ENCODE results near the gene THOC2. TPM values are rescaled to one million over a fixed set of nuclear protein-coding genes. Genes with fewer than 3 reads are reported as not detected.
"Not testable (repeated sequence)": the region's sequence is repeated elsewhere in the genome, so short reads cannot be mapped to it uniquely, and the experiment has no call there.

The THOC2 gene
- total RNA-seq, 1 donor from 2014 or later = 101 TPM

DNA sequence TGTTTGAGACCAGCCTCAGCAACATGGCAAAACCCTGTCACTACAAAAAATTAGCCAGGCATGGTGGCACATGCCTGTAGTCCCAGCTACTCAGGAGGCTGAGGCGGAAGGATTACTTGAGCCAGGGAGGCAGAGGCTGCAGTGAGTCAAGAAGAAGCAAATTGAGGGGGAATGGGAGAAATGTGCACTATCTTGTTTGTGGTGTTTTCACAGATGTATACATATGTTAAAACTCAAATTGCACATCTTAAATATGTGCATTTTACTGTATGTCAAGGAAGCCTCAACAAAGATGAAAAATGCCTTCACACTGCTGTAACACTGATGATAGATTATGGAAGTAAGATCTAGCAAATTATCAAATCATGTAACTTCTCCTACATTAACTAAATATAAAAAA, 44.3 kb downstream of the THOC2 start:
- H3K4me1 Mint-ChIP-seq (ENCODE audit: low read depth) = no peaks in the 10 kb centered on the region
- no peak for DNase-seq (ENCODE audit: low spot score)
- intact Hi-C loops (cut with micrococcal nuclease) = no loop called here
- H3K27ac Mint-ChIP-seq = no peak overlapping the region
- no peaks in the 10 kb centered on the region for H3K9me3 Mint-ChIP-seq
- H3K4me3 Mint-ChIP-seq (ENCODE audit: low read depth) = no peak overlapping the region
- peaks cover 39% of the 10 kb centered on the region for H3K36me3 Mint-ChIP-seq (ENCODE audit: low read depth)
- no peaks in the 10 kb centered on the region for H3K27me3 Mint-ChIP-seq (ENCODE audit: low read depth)

DNA sequence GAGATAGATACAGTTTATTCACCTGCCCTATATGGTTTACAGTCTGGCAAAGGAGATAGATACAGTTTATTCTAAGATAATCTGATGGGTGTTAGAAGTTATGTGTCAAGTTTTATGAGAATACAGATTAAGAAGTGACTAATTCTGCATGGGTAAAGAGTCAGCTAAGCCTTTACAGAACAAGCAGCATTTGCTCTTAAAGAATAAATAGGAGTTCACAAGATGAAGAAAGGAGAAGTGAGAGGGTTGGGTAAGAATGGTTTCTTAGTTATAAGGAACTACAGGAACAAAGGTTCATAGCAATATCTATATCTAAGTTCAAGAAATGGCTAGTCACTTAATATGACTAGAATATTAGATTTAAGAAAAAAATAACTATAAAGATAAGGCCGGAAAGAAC, 47.6 kb downstream of the THOC2 start:
- Mint-ChIP-seq H3K36me3 (ENCODE audit: low read depth) (peaks cover 56% of the 10 kb centered on the region), H3K27ac (no peak overlapping the region), H3K4me1 (ENCODE audit: low read depth) (peaks cover 2% of the 10 kb centered on the region), H3K9me3 (no peaks in the 10 kb centered on the region), H3K27me3 (ENCODE audit: low read depth) (no peaks in the 10 kb centered on the region), H3K4me3 (ENCODE audit: low read depth) (no peak overlapping the region)
- DNase-seq (ENCODE audit: low spot score) = no peak
- intact Hi-C loops (cut with micrococcal nuclease) = no loop called here

- H3K4me3 Mint-ChIP-seq (ENCODE audit: low read depth) = no peak overlapping the region
- H3K27ac Mint-ChIP-seq = no peak overlapping the region
- H3K36me3 Mint-ChIP-seq (ENCODE audit: low read depth) = peaks cover 60% of the 10 kb centered on the region
- intact Hi-C loops (cut with micrococcal nuclease) = no loop called here
- no peak for DNase-seq (ENCODE audit: low spot score)
- H3K4me1 Mint-ChIP-seq (ENCODE audit: low read depth) = peaks cover 2% of the 10 kb centered on the region
- H3K27me3 Mint-ChIP-seq (ENCODE audit: low read depth) = no peaks in the 10 kb centered on the region
- no peaks in the 10 kb centered on the region for H3K9me3 Mint-ChIP-seq
These were observed 50.7 kb downstream of the THOC2 start for GRCh38 chrX:123682186-123682585.

GRCh38 chrX:123679733-123680460, 53.0 kb downstream of the THOC2 start:
- DNase-seq (ENCODE audit: low spot score); H3K4me3 Mint-ChIP-seq (ENCODE audit: low read depth); H3K27me3 Mint-ChIP-seq (ENCODE audit: low read depth); H3K9me3 Mint-ChIP-seq; H3K27ac Mint-ChIP-seq; intact Hi-C loops (cut with micrococcal nuclease); H3K4me1 Mint-ChIP-seq (ENCODE audit: low read depth): not testable (repeated sequence)
- H3K36me3 Mint-ChIP-seq (ENCODE audit: low read depth) = peaks cover 63% of the 10 kb centered on the region

- no peak overlapping the region for H3K27ac Mint-ChIP-seq
- intact Hi-C loops (cut with micrococcal nuclease) = no loop called here
- H3K4me1 Mint-ChIP-seq (ENCODE audit: low read depth) = peaks cover 8% of the 10 kb centered on the region
- no peak overlapping the region for H3K4me3 Mint-ChIP-seq (ENCODE audit: low read depth)
- H3K27me3 Mint-ChIP-seq (ENCODE audit: low read depth) = no peaks in the 10 kb centered on the region
- DNase-seq (ENCODE audit: low spot score) = no peak
- H3K9me3 Mint-ChIP-seq = no peaks in the 10 kb centered on the region
- H3K36me3 Mint-ChIP-seq (ENCODE audit: low read depth) = peaks cover 57% of the 10 kb centered on the region
These were observed 57.7 kb downstream of the THOC2 start for GRCh38 chrX:123675154-123675553.

GRCh38 chrX:123673813-123674212, 59.0 kb downstream of the THOC2 start:
- DNase-seq (ENCODE audit: low spot score) = no peak
- H3K9me3 Mint-ChIP-seq = no peaks in the 10 kb centered on the region
- no peaks in the 10 kb centered on the region for H3K27me3 Mint-ChIP-seq (ENCODE audit: low read depth)
- H3K4me1 Mint-ChIP-seq (ENCODE audit: low read depth) = peaks cover 8% of the 10 kb centered on the region
- peaks cover 58% of the 10 kb centered on the region for H3K36me3 Mint-ChIP-seq (ENCODE audit: low read depth)
- intact Hi-C loops (cut with micrococcal nuclease) = no loop called here
- no peak overlapping the region for H3K27ac Mint-ChIP-seq
- H3K4me3 Mint-ChIP-seq (ENCODE audit: low read depth) = no peak overlapping the region

- H3K27me3 Mint-ChIP-seq (ENCODE audit: low read depth) = no peaks in the 10 kb centered on the region
- intact Hi-C loops (cut with micrococcal nuclease) = no loop called here
- H3K4me3 Mint-ChIP-seq (ENCODE audit: low read depth) = no peak overlapping the region
- H3K4me1 Mint-ChIP-seq (ENCODE audit: low read depth) = peaks cover 1% of the 10 kb centered on the region
- no peak overlapping the region for H3K27ac Mint-ChIP-seq
- H3K36me3 Mint-ChIP-seq (ENCODE audit: low read depth) = peaks cover 74% of the 10 kb centered on the region
- no peaks in the 10 kb centered on the region for H3K9me3 Mint-ChIP-seq
- no peak for DNase-seq (ENCODE audit: low spot score)
These were observed 67.7 kb downstream of the THOC2 start for GRCh38 chrX:123665197-123665596.

DNA sequence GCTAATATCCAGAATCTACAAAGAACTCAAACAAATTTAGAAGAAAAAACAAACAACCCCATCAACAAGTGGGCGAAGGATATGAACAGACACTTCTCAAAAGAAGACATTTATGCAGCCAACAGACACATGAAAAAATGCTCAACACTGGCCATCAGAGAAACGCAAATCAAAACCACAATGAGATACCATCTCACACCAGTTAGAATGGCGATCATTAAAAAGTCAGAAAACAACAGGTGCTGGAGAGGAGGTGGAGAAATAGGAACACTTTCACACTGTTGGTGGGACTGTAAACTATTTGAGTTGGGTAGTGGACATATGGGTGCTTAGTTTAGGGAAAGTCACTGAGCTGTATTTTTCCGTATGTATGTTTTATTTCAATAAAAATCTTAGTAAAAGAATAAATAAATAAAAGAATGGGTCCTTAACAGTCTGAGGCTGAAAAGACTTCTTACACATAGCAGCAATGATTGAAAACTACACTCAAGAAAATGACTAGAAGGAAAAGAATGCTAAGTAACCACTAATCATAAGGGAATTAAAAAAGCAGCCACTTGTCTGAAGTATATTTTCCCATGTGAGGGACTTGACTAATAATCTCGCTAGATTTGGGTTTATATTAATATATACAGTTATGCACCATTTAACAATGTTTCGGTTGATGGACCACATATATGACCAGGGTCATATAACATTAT, 68.2 kb downstream of the THOC2 start:
- H3K36me3 Mint-ChIP-seq (ENCODE audit: low read depth) = peaks cover 71% of the 10 kb centered on the region
- DNase-seq (ENCODE audit: low spot score); H3K4me3 Mint-ChIP-seq (ENCODE audit: low read depth); intact Hi-C loops (cut with micrococcal nuclease); H3K9me3 Mint-ChIP-seq; H3K27ac Mint-ChIP-seq; H3K27me3 Mint-ChIP-seq (ENCODE audit: low read depth); H3K4me1 Mint-ChIP-seq (ENCODE audit: low read depth): not testable (repeated sequence)

DNA sequence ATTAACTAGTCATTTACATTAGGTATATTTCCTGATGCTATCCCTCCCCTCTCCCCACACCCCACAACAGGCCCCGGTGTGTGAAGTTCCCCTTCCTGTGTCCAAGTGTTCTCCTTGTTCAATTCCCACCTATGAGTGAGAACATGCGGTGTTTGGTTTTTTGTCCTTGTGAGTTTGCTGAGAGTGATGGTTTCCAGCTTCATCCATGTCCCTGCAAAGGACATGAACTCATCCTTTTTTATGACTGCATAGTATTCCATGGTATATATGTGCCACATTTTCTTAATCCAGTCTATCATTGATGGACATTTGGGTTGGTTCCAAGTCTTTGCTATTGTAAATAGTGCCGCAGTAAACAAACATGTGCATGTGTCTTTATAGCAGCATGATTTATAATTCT, 69.1 kb downstream of the THOC2 start:
- intact Hi-C loops (cut with micrococcal nuclease); H3K27me3 Mint-ChIP-seq (ENCODE audit: low read depth); H3K4me3 Mint-ChIP-seq (ENCODE audit: low read depth); H3K27ac Mint-ChIP-seq; H3K4me1 Mint-ChIP-seq (ENCODE audit: low read depth); H3K9me3 Mint-ChIP-seq; DNase-seq (ENCODE audit: low spot score): not testable (repeated sequence)
- peaks cover 69% of the 10 kb centered on the region for H3K36me3 Mint-ChIP-seq (ENCODE audit: low read depth)

DNA sequence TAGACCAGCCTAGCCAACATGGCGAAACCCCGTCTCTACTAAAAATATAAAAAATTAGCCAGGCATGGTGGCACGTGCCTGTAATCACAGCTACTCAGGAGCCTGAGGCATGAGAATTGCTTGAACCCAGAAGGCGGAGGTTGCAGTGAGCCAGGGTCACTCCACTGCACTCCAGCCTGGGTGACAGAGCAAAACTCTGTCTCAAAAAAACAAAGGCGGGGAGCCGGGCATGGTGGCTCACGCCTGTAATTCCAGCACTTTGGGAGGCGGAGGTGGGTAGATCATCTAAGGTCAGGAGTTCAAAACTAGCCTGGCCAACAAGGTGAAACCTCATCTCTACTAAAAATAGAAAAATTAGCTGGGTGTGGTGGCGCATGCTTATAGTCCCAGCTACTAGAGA, 76.3 kb downstream of the THOC2 start:
- H3K4me3 Mint-ChIP-seq (ENCODE audit: low read depth); H3K27me3 Mint-ChIP-seq (ENCODE audit: low read depth); H3K4me1 Mint-ChIP-seq (ENCODE audit: low read depth); H3K9me3 Mint-ChIP-seq; DNase-seq (ENCODE audit: low spot score); intact Hi-C loops (cut with micrococcal nuclease); H3K27ac Mint-ChIP-seq: not testable (repeated sequence)
- peaks cover 55% of the 10 kb centered on the region for H3K36me3 Mint-ChIP-seq (ENCODE audit: low read depth)

DNA sequence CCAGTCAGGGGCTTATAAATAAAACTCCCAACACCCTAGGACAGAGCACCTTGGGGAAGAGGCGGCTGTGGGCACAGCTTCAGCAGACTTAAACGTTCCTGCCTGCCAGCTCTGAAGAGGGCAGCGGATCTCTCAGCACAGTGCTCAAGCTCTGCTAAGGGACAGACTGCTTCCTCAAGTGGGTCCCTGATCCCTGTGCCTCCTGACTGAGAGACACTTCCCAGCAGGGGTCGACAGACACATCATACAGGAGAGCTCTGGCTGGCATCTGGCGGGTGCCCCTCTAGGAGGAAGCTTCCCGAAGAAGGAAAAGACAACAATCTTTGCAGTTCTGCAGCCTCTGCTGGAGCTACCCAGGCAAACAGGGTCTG, 84.1 kb downstream of the THOC2 start:
- DNase-seq (ENCODE audit: low spot score); H3K4me3 Mint-ChIP-seq (ENCODE audit: low read depth); H3K27ac Mint-ChIP-seq; H3K9me3 Mint-ChIP-seq; intact Hi-C loops (cut with micrococcal nuclease); H3K27me3 Mint-ChIP-seq (ENCODE audit: low read depth): not testable (repeated sequence)
- Mint-ChIP-seq H3K4me1 (ENCODE audit: low read depth) (peaks cover 23% of the 10 kb centered on the region), H3K36me3 (ENCODE audit: low read depth) (peaks cover 42% of the 10 kb centered on the region)

DNA sequence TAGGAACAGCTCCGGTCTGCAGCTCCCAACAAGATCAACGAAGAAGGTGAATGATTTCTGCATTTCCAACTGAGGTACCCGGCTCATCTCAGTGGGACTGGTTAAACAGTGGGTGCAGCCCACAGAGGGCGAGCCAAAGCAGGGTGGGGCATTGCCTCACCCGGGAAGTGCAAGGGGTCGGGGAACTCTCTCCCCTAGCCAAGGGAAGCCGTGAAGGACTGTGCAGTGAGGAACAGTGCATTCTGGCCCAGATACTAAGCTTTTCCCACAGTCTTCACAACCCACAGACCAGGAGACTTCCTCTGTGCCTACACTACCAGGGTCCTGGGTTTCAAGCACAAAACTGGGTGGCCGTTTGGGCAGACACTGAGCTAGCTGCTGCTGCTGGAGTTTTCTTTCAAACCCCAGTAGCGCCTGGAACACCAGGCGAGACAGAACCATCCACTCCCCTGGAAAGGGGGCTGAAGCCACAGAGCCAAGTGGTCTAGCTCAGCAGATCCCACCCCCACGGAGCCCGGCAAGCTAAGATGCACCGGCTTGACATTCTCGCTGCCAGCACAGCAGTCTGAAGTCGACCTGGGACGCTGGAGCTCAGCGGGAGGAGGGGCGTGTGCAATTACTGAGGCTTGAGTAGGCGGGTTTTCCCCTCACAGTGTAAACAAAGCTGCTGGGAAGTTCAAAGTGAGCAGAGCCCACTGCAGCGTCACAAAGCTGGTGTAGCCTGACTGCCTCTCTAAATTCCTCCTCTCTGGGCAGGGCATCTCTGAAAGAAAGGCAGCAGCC, 84.6 kb downstream of the THOC2 start:
- peak; percentile 8 for DNase-seq (ENCODE audit: low spot score)

GRCh38 chrX:123647244-123647643, 85.6 kb downstream of the THOC2 start:
- no peak for DNase-seq (ENCODE audit: low spot score)
- Mint-ChIP-seq H3K9me3 (no peaks in the 10 kb centered on the region), H3K4me1 (ENCODE audit: low read depth) (peaks cover 18% of the 10 kb centered on the region), H3K27ac (no peak overlapping the region), H3K4me3 (ENCODE audit: low read depth) (no peak overlapping the region), H3K27me3 (ENCODE audit: low read depth) (no peaks in the 10 kb centered on the region), H3K36me3 (ENCODE audit: low read depth) (peaks cover 33% of the 10 kb centered on the region)
- intact Hi-C loops (cut with micrococcal nuclease) = no loop called here

More for the DNA sequence above, 84.6 kb downstream of the THOC2 start:
- Mint-ChIP-seq H3K9me3 (no peaks in the 10 kb centered on the region), H3K27ac (no peak overlapping the region), H3K4me1 (ENCODE audit: low read depth) (peaks cover 23% of the 10 kb centered on the region), H3K4me3 (ENCODE audit: low read depth) (no peak overlapping the region), H3K36me3 (ENCODE audit: low read depth) (peaks cover 40% of the 10 kb centered on the region), H3K27me3 (ENCODE audit: low read depth) (no peaks in the 10 kb centered on the region)
- intact Hi-C loops (cut with micrococcal nuclease) = no loop called here

Measured in activated T-helper 2 cell treated with anti-CD3 and anti-CD28 coated beads, Interferon-gamma antibody, Interleukin-2, Interleukin-4, amounts not matched to agents 10 μg/mL and 5 μg/mL and 100 μg/mL, durations not matched to agents 14 hours and 24 hours and 36 hours (primary cell).